ENCODE measurements around the gene L3MBTL4. TPM values are rescaled to one million over a fixed set of nuclear protein-coding genes. Genes with fewer than 3 reads are reported as not detected.
"Not testable (repeated sequence)": the region's sequence is repeated elsewhere in the genome, so short reads cannot be mapped to it uniquely, and the experiment has no call there.

The L3MBTL4 gene
- total RNA-seq, 3 donors from 2014 or later = 7.8 to 23.0 (median 19.7) TPM

GRCh38 chr18:6397931-6398566, 16.7 kb downstream of the L3MBTL4 start:
- TF ChIP-seq POLR2A (IDR thresholded peaks at IDR 0.05) = no peak
- TF ChIP-seq, protein P1, sequence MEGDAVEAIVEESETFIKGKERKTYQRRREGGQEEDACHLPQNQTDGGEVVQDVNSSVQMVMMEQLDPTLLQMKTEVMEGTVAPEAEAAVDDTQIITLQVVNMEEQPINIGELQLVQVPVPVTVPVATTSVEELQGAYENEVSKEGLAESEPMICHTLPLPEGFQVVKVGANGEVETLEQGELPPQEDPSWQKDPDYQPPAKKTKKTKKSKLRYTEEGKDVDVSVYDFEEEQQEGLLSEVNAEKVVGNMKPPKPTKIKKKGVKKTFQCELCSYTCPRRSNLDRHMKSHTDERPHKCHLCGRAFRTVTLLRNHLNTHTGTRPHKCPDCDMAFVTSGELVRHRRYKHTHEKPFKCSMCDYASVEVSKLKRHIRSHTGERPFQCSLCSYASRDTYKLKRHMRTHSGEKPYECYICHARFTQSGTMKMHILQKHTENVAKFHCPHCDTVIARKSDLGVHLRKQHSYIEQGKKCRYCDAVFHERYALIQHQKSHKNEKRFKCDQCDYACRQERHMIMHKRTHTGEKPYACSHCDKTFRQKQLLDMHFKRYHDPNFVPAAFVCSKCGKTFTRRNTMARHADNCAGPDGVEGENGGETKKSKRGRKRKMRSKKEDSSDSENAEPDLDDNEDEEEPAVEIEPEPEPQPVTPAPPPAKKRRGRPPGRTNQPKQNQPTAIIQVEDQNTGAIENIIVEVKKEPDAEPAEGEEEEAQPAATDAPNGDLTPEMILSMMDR (IDR thresholded peaks at IDR 0.05) = no peak
- no peak for TF ChIP-seq POLR2AphosphoS5 (IDR thresholded peaks at IDR 0.05)
- intact Hi-C loops (cut with DNase I; ENCODE audit: low total_unique reads) = no loop called here
- Histone ChIP-seq H3K27ac (no peak overlapping the region), H3K36me3 (no peaks in the 10 kb centered on the region), H3K4me3 (no peak overlapping the region), H3K4me1 (no peaks in the 10 kb centered on the region), H3K9me3 (no peaks in the 10 kb centered on the region), H3K27me3 (no peaks in the 10 kb centered on the region)
- no peak for DNase-seq (ENCODE audit: low spot score in 2 of 2)

DNA sequence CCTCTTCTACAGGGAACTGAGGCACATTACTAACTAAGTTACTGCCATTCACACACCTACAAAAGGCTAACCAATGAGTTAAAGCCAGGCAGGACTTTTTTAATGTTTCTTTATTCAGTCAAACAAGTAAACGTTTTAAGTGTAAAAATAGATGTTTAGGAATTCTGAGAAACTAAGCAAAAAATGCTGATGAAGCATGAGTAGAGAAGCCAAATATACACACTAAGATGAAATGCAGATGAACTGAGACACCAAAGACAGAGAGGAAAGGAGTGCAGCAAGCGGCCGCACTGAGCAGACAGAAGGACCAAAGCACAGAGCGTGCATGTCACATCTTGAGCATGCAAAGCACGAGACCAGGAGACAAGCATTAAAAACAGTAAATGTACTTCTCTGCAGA, 17.9 kb downstream of the L3MBTL4 start:
- no peak overlapping the region for H3K27ac ChIP-seq
- H3K4me3 ChIP-seq = no peak overlapping the region
- H3K36me3 ChIP-seq = no peaks in the 10 kb centered on the region
- no peaks in the 10 kb centered on the region for H3K4me1 ChIP-seq
- H3K9me3 ChIP-seq = peaks cover 5 to 7% of the 10 kb centered on the region in 2 donors
- TF ChIP-seq POLR2A (IDR thresholded peaks at IDR 0.05) = no peak
- TF ChIP-seq POLR2AphosphoS5 (IDR thresholded peaks at IDR 0.05) = no peak
- TF ChIP-seq, protein P1 (IDR thresholded peaks at IDR 0.05) = no peak
- no peaks in the 10 kb centered on the region for H3K27me3 ChIP-seq
- DNase-seq (ENCODE audit: low spot score in 2 of 2) = no peak
- intact Hi-C loops (cut with DNase I; ENCODE audit: low total_unique reads) = no loop called here

DNA sequence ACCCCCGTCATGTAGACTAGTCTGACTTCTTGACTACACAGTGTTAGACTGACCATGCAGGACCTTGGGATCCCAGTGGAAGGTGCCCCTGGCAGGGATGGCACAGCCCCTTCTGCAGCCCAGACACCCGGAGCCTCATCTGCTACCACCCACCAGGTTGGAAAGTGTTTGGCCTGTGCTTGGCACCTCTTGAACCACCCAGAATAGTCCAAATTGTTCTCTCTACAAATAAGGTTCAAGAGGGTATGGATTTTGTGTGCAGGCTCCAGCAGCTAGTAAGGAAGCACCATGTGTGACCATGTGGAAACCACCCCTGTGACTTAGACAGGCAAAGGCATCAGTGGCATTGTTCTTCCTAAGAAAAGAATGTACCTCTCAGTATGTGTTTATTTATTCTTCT, 18.4 kb downstream of the L3MBTL4 start:
- intact Hi-C loops (cut with DNase I; ENCODE audit: low total_unique reads) = no loop called here
- no peak for TF ChIP-seq POLR2AphosphoS5 (IDR thresholded peaks at IDR 0.05)
- TF ChIP-seq POLR2A (IDR thresholded peaks at IDR 0.05) = no peak
- TF ChIP-seq, protein P1 (IDR thresholded peaks at IDR 0.05) = no peak
- H3K4me1 ChIP-seq = no peaks in the 10 kb centered on the region
- no peak overlapping the region for H3K27ac ChIP-seq
- H3K4me3 ChIP-seq = no peak overlapping the region
- H3K27me3 ChIP-seq = no peaks in the 10 kb centered on the region
- H3K9me3 ChIP-seq = peaks cover 5 to 12% of the 10 kb centered on the region in 2 donors
- H3K36me3 ChIP-seq = no peaks in the 10 kb centered on the region
- DNase-seq (ENCODE audit: low spot score in 2 of 2) = no peak

DNA sequence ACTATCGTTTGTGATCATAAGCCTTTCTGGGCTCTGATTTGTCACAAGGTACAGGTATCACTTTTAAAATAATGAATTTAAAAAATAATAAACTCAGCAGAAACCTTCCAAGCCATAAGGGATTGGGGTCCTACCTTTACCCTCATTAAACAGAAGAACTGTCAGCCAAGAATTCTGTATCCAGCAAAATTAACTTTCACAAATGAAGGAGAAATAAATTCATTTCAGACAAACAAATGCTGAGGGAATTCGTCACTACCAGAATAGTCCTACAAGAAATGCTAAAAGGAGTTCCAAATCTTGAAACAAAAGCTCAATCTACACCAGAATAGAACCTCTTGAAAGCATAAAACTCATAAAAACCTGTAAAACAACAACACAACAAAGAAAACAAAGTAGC, 25.7 kb downstream of the L3MBTL4 start:
- Histone ChIP-seq H3K27ac (no peak overlapping the region), H3K9me3 (peaks cover 5 to 36% of the 10 kb centered on the region in 2 donors), H3K27me3 (no peaks in the 10 kb centered on the region), H3K4me3 (no peak overlapping the region), H3K36me3 (no peaks in the 10 kb centered on the region), H3K4me1 (no peaks in the 10 kb centered on the region)
- no peak for DNase-seq (ENCODE audit: low spot score in 2 of 2)
- TF ChIP-seq, protein P1 (IDR thresholded peaks at IDR 0.05) = no peak
- TF ChIP-seq POLR2AphosphoS5 (IDR thresholded peaks at IDR 0.05) (no peak), POLR2A (IDR thresholded peaks at IDR 0.05) (no peak)
- intact Hi-C loops (cut with DNase I; ENCODE audit: low total_unique reads) = no loop called here

DNA sequence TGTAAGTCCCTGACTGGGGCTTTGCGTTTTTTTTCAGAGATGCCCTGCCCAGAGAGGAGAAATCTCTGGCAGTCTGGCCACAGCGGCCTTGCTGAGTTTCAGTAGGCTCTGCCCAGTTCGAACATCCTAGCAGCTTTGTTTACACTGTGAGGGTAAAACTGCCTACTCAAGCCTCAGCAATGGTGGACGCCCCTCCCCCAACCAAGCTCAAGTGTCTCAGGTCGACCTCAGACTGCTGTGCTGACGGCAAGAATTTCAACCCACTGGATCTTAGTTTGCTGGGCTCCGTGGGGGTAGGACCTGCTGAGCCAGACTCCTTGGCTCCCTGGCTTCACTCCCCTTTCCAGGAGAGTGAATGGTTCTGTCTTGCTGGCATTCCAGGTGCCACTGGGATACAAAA, 31.7 kb downstream of the L3MBTL4 start:
- no peak for DNase-seq (ENCODE audit: low spot score in 2 of 2)
- Histone ChIP-seq H3K27ac (no peak overlapping the region), H3K9me3 (peaks cover 0 to under 1% of the 10 kb centered on the region in 2 donors), H3K4me3 (no peak overlapping the region), H3K36me3 (no peaks in the 10 kb centered on the region), H3K27me3 (no peaks in the 10 kb centered on the region), H3K4me1 (no peaks in the 10 kb centered on the region)
- no peak for TF ChIP-seq POLR2A (IDR thresholded peaks at IDR 0.05)
- TF ChIP-seq, protein P1 (IDR thresholded peaks at IDR 0.05) = no peak
- TF ChIP-seq POLR2AphosphoS5 (IDR thresholded peaks at IDR 0.05) = no peak
- intact Hi-C loops (cut with DNase I; ENCODE audit: low total_unique reads) = no loop called here

DNA sequence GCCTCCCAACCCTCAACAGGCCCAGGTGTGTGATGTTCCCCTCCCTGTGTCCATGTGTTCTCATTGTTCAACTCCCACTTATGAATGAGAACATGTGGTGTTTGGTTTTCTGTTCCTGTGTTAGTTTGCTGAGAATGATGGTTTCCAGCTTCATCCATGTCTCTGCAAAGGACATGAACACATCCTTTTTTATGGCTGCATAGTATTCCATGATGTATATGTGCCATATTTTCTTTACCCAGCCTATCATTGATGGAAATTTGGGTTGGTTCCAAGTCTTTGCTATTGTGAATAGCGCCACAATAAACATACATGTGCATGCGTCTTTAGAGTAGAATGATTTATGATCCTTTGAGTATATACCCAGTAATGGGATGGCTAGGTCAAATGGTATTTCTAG, 37.2 kb downstream of the L3MBTL4 start:
- H3K9me3 ChIP-seq; DNase-seq (ENCODE audit: low spot score in 2 of 2); H3K27ac ChIP-seq; H3K27me3 ChIP-seq; H3K4me1 ChIP-seq; H3K36me3 ChIP-seq; H3K4me3 ChIP-seq; intact Hi-C loops (cut with DNase I; ENCODE audit: low total_unique reads): not testable (repeated sequence)
